ENCODE measurements around the gene PGC.

DNA sequence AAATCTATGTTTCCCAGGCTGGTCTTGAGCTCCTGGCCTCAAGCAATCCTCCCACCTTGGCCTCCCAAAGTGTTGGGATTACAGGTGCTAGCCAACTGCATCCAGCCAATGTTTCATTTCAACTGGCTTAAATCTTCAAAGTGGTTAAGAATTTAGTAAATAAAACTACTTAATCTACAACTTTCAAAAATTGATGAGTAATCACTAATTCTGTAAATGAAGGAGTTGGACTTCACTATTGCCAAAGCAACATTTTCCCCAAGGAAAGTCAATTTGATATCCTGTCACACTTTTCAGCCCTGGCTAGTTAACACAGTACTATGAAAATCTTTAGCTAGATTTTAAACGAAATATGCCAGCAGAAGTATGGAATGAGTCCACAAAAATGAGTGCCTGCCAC lies 44.1 kb upstream of the PGC start:
- TF ChIP-seq, protein P1, sequence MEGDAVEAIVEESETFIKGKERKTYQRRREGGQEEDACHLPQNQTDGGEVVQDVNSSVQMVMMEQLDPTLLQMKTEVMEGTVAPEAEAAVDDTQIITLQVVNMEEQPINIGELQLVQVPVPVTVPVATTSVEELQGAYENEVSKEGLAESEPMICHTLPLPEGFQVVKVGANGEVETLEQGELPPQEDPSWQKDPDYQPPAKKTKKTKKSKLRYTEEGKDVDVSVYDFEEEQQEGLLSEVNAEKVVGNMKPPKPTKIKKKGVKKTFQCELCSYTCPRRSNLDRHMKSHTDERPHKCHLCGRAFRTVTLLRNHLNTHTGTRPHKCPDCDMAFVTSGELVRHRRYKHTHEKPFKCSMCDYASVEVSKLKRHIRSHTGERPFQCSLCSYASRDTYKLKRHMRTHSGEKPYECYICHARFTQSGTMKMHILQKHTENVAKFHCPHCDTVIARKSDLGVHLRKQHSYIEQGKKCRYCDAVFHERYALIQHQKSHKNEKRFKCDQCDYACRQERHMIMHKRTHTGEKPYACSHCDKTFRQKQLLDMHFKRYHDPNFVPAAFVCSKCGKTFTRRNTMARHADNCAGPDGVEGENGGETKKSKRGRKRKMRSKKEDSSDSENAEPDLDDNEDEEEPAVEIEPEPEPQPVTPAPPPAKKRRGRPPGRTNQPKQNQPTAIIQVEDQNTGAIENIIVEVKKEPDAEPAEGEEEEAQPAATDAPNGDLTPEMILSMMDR (IDR thresholded peaks at IDR 0.05), result no peak
- TF ChIP-seq POLR2AphosphoS5 (IDR thresholded peaks at IDR 0.05), result no peak
